HT1080 (cell line): ENCODE measurements around the gene DCST1. TPM values are rescaled to one million over a fixed set of nuclear protein-coding genes. Genes with fewer than 3 reads are reported as not detected.
"Not testable (repeated sequence)": the region's sequence is repeated elsewhere in the genome, so short reads cannot be mapped to it uniquely, and the experiment has no call there.

ENCODE experiments used
- DNase-seq: peaks from one replicate; pipeline ENCODE4 v3.0.0-alpha.2; 2015; ENCODE audit warnings: low read depth
- polyA plus RNA-seq, 2 experiments: library from polyadenylated mRNA; depleted of rRNA; stranded (reverse); fragments of >200 nt; gene quantifications; 2 replicates each; pipeline ENCODE4 v1.2.3, GENCODE V29; 2015
- total RNA-seq: library from RNA; depleted of rRNA; stranded (reverse); fragments of >200 nt; shearing (Covaris generic); gene quantifications from 2 replicates; pipeline ENCODE4 v1.2.3, GENCODE V29; 2014; rRNA removed

Gene DCST1, protein sequence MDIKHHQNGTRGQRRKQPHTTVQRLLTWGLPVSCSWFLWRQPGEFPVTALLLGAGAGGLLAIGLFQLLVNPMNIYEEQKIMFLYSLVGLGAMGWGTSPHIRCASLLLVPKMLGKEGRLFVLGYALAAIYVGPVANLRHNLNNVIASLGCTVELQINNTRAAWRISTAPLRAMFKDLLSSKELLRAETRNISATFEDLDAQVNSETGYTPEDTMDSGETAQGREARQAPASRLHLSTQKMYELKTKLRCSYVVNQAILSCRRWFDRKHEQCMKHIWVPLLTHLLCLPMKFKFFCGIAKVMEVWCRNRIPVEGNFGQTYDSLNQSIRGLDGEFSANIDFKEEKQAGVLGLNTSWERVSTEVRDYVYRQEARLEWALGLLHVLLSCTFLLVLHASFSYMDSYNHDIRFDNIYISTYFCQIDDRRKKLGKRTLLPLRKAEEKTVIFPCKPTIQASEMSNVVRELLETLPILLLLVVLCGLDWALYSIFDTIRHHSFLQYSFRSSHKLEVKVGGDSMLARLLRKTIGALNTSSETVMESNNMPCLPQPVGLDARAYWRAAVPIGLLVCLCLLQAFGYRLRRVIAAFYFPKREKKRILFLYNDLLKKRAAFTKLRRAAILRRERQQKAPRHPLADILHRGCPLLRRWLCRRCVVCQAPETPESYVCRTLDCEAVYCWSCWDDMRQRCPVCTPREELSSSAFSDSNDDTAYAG
- 0.17 TPM in 1 of 2 replicates, not detected in the other for total RNA-seq
- not detected in 2 replicates for polyA plus RNA-seq (2015; cell fraction: cytosol; rRNA removed)
- polyA plus RNA-seq (2015; cell fraction: nucleus; rRNA removed) = not detected in 2 replicates

DNA sequence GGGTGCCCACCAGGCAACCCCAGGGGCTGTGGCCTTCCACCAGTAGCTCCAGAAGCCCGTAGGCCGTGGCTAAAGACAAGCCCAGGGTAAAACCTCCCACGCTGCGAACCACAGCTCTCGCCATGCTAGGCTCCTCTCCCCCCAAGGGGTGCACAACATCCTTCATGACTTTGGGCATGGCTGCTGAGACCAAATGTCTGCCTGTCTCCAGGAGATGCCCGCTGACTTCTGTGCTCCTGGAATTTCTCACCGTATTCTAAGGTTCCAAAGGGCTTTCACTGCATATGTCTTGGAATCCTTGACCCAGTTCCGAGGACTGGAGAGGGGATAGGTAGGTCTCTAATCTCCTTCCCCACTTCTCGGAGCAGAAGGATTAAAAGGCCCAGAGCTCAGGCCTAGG, at the start of gene DCST1, which contains the start of gene DCST2:
DCST1 (plus strand) TSS at position 301 of the 400 bp plus-strand sequence. CDS start 213 bp downstream, outside the sequence.
DCST2 (minus strand) TSS at position 258 of the 400 bp plus-strand sequence; CDS start at position 178, 80 bp downstream.
- DNase-seq = no peak

DNA sequence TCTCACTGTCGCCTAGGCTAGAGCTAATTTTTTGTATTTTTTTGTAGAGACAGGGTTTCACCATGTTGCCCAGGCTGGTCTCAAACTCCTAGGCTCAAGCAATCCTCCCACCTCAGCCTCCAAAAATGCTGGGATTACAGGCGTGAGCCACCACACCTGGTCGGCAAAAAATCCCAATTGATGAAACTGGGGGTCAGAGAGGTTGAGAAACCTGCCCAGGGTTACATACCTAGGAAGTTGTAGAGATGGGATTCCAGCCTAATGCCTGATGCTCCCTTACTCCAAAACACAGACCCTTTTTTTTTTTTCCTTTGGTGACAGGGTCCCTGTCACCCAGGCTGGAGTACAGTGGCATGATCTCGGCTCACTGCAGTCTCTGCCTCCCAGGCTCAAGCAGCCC, 46.9 kb upstream of the DCST1 start:
- DNase-seq = not testable (repeated sequence)

DNA sequence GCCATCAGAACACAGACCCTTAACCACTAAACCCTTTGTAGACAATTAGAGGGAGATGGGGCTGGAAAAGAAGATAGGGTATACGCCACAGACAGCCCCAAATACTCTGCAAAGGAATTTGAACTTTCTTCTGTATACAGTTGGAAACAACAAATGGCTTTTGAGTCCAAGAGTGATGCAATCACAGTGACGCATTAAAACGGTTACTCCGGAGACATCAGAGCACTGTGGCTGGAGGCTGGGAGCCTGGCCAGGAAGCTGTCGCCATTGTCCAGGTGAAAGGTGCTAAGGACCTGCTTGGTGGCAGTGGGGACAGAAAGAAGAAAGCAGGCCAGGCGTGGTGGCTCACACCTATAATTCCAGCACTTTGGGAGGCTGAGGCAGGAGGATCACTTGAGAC, 46.3 kb upstream of the DCST1 start:
- no peak for DNase-seq

DNA sequence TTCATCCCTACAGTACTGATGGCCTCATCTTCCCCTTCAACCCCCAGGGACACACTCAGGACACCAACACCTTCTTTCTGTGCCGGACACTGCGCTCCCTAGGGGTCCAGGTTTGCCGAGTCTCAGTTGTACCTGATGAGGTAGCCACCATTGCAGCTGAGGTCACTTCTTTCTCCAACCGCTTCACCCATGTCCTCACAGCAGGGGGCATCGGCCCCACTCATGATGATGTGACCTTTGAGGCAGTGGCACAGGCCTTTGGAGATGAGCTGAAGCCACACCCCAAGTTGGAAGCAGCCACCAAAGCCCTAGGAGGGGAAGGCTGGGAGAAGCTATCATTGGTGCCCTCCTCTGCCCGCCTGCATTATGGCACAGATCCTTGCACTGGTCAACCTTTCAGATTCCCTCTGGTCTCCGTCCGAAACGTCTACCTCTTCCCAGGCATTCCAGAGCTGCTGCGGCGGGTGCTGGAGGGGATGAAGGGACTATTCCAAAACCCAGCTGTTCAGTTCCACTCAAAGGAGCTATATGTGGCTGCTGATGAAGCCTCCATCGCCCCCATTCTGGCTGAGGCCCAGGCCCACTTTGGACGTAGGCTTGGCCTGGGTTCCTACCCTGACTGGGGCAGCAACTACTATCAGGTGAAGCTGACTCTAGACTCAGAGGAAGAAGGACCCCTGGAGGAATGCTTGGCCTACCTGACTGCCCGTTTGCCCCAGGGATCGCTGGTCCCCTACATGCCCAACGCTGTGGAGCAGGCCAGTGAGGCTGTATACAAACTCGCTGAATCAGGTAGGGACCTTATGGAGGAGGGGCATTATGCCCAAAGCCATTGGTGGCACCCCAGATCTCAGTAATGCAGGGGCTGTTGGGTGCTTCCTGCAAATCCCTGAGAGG, 45.3 kb upstream of the DCST1 start:
- no peak for DNase-seq

DNA sequence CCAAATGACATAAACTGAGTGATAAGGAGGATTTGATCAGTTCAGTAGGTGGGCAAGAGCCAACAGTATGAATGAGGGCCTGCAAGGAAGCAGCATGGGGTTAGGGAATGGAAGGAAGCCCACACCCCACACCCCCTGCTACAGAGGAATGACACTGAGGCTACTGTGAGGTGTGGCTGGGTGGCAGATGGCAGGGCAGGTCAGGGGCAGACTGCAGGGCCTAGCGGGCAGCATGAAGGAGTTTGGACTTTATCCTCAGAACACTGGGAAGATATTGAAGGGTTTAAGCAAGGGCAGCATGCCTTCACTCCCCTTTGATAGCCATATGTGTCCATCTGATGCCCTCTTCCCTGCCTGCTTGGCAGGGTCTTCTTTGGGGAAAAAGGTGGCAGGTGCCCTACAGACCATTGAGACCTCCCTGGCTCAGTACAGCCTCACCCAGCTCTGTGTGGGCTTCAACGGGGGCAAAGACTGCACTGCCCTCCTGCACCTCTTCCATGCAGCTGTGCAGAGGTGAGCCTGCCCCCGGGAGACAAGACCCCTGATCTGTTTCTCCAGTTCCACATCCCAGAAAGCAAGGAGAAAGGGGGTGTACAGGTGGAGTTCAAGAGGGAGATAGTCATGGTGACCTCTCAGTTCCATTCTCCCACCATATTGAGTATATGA, 44.3 kb upstream of the DCST1 start:
- DNase-seq = no peak

DNA sequence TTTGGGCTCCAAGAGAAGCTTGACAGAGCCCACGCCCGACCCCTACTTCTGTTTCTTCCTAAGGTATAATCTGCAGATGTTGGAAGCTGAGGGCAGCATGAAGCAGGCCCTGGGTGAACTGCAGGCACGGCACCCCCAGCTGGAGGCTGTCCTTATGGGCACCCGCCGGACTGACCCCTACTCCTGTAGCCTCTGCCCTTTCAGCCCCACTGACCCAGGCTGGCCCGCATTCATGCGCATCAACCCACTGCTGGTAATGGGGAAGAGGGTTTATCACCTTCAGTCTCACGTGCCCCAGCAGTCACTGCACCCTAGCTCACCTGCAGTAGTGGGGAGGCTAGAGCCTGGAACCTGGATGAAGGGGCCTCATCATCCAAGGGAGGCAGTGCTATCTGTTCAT, 43.3 kb upstream of the DCST1 start:
- DNase-seq = no peak

DNA sequence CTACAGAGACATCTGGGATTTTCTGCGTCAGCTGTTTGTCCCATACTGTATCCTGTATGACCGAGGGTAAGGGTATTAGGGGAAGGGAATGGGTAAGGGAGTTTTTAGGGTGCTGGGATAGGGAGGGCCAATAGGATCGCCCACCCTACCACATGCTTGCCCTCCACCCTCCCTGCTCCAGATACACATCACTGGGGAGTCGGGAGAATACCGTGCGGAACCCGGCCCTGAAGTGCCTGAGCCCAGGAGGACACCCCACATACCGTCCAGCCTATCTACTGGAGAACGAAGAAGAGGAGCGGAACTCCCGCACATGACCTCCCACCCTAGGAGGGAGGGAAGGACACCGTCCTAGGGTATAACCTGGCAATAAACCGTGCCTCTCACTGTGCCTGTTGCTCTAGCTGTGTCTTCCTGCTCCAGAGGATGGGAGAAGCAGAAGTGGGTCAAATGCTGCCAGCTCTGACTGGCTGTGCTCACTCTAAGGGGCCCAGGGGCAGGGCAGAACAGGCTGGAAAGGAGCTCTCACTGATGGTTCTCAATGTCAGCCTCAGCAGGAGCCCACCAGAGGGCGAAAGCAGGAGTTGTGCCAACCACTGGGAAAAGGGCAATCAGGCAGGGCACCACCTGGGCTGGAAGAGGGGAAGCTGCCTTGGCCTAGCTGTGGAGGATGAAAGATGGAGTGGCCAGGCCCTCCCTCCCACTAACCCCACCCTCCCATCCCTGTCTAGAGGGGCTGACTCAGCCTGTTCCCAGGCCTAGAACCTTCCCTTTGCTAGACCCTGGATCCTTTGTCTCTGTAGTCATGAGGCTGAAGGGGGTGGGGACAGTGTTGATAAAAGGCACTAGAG, 40.7 kb upstream of the DCST1 start:
- DNase-seq = peak; percentile 69

DNA sequence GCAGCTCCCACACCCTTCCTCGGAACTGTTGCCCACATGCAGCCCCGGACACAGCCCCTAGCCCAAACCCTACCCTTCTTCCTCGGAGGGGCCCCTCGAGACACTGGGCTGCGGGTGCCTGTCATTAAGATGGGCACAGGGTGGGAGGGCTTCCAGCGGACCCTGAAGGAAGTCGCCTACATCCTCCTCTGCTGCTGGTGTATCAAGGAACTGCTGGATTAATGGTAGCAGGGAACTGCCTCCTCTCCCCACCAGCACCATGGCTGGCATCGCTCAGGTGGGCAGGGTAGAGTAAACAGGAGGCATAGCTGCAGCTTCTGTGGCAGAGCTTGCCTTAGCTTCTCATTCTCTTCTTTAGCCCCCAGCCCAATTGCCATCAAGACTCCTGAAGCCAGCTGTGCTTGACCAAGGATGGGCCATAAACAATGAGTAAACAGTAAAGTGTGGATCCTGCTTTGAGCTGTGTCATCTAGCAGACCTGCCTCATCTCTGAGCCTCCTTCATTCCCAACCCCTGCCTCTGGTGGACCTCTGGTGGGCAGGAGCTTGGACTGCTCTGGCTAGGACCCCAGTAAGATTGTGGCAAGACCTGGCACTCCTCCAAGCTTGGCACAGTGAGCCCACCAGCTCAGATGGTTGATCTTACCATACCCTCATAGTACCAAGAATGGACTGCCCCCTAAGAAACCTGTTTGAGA, 39.9 kb upstream of the DCST1 start, which contains the start of gene LENEP:
LENEP (plus strand) TSS at position 15 of the 697 bp plus-strand sequence; CDS start at position 37, 22 bp downstream.
- no peak for DNase-seq

DNA sequence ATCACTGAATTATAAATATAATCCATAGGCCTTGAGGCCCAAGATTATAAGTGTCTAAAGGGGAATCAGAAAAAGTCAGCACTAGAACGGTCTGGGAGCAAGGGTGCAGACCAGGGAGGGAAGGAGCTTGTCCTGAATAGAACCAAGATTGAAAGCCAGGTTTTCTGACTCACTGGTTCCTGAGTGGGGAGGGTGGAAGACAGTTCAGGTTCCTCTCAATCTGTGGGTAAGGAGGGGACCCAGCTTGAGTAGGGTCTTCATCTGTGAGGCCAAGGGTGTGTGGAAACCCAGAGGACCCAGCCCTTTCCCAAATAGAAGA, 39.4 kb upstream of the DCST1 start:
- DNase-seq = no peak

DNA sequence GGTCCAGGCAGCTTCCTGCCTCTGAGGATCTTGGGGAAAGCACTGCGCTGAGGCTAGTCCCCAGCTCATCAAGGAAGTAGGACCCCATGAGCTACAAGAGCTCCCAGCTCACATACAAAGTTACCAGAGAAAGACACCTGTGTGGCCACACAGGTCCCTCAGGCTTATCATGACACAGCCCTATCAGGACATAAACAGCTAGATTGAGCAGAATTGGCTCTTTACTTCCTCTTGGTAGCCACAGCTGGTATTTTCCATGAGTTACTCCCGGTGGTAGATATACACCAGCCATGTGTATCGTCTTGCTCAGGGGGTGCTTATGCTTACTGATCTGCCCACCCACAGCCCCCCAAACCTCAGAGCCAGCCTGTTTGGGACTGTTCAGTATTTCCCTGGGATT, 39.0 kb upstream of the DCST1 start:
- DNase-seq = no peak

DNA sequence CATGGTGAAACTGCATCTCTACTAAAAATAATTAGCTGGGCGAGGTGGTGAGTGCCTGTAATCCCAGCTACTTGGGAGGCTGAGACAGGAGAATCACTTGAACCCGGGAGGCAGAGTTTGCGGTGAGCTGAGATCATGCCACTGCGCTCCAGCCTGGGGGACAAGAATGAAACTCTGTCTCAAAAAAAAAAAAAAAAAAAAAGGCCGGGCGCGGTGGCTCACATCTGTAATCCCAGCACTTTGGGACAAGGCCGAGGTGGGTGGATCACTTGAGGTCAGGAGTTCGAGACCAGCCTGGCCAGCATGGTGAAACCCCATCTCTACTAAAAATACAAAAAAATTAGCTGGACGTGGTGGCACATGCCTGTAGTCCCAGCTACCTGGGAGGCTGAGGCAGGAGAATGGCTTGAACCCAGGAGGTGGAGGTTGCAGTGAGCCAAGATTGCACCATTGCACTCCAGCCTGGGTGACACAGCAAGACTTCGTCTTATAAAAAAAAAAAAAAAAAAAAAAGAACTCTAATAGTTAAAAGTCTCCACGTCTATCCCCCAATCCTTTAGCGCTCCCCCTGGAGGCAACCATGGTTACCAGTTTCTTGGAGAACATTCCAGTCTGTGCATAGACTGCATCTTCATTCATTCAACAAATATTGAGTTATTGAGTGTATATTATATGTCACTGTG, 38.2 kb upstream of the DCST1 start:
- DNase-seq = peak; percentile 69

DNA sequence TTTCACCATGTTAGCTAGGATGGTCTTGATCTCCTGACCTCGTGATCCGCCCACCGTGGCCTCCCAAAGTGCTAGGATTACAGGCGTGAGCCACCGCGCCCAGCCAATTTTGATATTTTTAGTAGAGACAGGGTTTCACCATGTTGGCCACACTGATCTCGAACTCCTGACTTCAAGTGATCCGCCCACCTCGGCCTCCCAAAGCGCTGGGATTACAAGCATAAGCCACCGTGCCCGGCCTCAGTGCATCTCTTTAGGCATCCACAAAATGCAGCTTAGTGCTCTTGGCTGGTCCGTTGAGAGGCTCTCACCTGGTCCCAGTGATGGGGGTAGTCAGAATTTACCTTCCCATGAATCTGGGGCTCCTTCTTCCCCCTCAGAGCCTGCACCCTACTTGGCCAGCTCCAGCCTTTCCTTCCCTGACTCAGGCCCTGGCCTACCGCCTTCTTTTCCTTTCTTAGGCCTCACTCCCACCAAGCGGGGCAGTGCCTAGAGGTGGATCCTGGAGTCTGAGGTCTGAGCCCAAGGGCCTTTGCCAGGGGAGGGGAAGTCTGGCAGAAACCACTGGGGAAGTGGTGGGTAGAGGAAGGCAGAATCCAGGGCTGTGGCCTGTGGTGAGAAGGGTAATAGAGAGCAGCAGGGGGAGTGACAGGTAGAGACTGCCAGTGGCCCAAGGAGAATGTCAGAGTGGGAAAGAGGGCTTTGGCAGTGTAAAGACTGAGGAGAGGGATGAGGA, 36.5 kb upstream of the DCST1 start:
- DNase-seq = no peak

DNA sequence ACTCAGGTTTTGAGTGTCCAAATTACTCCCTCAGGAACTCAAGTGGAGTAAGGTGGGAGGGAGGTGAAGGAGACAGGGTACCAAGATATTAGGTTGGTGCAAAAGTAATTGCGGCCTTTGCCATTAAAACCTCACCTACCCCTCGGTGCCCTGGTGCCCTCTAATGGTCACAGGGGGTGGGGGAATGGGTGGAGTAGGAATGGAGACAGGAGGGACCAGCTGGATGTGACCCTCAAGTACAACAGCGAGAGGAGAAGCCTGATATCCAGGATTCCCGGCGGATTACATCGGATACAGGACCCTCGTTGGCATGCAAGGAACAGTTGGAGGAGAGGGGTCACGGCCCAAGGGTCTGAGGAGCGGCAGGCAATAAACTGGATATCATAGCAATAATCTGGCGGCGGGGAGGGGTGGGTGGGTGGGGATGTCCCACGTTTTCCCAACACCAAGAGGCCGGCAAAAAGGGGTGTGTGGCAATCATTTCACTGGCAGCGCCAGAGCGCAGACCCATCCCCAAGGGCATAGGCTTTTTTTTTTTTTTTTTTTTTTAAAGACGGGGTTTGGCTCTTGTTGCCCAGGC, 35.3 kb upstream of the DCST1 start:
- DNase-seq = no peak

DNA sequence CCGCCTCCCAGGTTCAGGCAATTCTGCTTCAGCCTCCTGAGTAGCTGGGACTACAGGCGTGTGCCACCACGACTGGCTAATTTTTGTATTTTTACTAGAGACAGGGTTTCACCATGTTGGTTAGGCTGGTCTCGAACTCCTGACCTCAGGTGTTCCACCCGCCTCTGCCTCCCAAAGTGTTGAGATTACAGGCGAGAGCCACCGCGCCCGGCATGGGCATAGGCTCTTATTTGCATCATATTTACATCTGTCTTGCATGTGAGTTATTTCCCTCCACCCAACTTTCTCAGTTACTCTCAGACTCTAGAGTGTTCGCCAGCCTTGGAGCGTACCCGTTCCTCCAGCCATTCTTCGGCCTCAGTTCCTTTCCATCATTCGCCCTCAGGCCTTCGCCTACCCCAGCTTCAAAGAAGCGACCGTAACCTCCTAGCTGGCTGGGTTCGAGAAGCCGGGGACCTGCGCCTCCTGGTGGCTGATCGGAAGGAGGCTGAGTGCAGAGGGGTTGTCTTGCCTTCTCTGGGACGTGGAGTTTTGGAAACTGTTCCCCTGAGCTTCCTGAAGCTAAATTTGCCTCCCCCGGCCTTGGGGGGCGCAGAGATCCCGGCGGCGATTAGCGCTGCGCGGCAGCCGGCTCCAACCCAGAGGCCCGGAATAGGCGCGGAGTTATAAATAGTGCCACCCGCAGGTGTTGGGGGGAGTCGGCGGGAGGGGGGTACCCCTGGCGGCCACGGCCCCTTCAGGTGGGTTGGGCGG, 34.6 kb upstream of the DCST1 start:
- DNase-seq = no peak

DNA sequence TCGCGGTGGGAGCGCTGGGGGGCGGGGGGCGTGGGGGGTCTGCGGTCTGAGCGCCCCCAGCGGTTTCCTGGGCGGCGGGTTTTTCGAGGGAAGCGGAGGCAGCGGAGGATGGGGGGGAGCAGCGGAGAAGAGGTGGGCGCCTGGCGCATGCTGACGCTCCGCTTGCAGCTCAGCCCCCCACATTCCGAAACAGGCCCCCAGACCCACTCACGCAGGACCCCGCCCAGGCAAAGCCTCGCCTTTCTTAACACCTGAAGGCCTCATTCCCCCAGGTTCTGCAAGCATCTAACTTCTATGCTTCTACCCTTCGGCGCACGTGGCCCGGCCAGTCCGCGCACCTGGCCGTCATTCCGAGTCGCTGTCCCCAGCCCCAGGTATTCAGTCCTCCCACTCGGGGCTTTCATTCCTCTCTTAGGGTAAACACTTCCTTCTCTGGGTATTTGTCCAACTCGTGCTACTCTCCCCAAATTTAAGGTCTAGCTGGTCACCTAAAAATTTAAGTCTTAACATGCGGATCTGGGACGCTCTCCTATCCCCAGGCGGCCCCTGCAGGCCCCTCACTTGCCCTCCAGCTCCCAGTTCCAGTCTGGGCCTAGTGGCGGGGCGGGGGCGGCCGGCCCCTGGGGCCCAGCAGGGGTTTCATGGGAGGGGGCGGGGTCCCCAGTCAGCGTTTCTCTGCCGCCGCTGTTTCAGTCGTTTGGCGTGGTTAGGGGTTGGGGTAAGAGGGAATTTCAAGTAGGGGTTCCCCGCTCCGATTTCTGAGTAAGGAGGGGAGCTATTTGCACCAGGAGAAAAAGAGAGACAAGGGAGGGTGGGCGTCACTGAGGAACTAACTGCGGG, 33.8 kb upstream of the DCST1 start:
- no peak for DNase-seq

DNA sequence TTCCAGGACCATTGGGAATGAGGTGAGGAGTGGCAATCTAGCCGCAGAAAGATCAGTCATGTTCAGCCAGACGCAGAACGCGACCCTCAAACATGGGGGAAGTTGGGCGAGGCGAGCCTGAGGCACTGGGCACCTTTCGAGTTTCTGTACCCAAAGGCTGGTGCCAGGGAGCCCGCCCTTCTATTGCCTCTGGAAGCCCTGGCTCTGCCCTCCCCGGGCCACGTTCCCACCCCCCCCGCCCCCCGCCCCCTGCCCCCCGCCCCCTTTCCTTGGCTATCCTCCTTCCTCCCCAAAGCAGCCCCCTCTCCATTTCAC, 33.3 kb upstream of the DCST1 start:
- DNase-seq = no peak
